GM18526 (cell line): ENCODE measurements around the gene ROCK2.

Experiments used
- POLR2A ChIP-seq: IDR thresholded peaks from 3 replicates; pipeline ENCODE4 v1.6.1; 2011; ENCODE audit not compliant: insufficient read length; ENCODE audit errors: extremely low read depth

ROCK2 gene

DNA sequence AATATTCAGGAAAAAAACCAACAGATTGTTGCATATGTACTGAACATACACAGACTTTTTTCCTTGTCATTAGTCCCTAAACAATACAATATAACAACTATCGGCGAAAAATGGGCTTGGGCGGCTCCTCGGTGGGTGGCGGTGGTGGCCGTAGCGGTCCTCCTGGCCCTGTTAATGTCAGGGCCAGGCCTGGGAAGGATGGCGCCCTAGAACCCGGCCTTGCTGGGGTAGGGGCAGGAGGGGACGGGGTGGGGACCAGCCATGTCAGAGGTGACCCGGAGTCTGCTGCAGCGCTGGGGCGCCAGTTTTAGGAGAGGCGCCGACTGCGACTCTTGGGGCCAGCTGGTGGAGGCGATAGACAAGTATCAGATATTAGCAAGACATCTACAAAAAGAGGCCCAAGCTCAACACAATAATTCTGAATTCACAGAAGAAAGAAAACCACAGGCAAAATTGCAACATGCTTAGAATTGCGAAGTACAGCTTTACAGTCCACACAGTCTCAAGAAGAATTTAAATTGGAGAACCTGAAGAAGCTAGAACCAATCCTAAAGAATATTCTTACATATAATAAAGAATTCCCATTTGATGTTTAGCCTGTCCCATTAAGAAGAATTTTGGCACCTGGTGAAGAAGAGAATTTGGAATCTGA is 36.5 kb downstream of the ROCK2 start:
- TF ChIP-seq POLR2A, result no peak

DNA sequence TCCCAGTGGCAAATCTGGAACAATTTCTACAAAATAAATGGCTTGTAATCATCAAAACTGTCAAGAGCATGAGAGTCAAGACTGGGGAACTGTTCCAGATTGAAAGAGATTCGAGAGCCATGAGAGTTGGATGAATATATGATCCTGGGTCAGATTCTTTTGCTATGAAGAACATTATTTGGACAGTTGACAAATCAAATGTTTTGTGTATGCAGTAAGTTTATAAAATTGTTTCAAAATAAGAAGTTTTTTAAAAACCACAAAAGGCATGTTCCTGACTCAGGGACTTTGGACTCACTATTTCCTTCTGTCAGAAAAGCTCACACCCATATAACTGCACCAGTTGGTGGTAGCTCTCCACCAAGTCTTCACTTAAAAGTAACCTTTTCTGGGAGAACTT is 38.5 kb downstream of the ROCK2 start:
- TF ChIP-seq POLR2A, result no peak

DNA sequence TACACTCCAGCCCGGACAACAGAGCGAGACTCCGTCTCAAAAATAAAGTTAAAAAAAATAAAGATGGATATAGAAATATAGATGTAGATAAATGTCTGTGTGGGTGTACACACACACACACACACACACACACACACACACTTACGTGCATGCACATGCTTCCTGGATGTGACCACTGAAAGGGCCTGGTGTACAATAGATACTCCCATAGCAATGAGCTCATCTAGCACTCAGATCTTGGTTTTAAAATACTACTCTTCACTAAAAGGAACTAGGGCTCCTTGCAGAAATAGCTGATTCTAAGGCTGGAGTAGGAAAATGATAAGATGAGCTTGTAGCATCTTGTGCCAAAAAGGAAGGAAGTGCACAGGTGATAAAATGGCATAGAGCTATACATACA is 39.1 kb downstream of the ROCK2 start:
- TF ChIP-seq POLR2A, result no peak

DNA sequence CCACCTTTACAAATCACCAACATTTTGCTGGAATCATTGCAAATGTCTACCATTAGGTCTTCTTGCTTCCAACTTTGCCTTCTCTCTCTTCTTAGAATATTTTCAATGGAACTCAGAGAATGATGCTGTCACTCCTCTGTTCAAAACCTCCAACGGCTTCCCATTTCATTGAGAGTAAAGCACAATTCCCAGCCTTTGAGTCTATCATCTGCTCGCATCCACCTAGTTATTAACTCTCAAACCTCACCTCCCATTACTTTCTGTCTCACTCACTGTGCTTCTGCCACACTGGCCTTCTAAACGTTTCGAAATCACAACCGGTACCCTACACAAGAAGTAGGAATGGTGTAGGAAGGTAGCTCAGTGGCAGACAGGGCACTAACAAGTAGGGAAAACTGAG is 40.0 kb downstream of the ROCK2 start:
- no peak for TF ChIP-seq POLR2A

DNA sequence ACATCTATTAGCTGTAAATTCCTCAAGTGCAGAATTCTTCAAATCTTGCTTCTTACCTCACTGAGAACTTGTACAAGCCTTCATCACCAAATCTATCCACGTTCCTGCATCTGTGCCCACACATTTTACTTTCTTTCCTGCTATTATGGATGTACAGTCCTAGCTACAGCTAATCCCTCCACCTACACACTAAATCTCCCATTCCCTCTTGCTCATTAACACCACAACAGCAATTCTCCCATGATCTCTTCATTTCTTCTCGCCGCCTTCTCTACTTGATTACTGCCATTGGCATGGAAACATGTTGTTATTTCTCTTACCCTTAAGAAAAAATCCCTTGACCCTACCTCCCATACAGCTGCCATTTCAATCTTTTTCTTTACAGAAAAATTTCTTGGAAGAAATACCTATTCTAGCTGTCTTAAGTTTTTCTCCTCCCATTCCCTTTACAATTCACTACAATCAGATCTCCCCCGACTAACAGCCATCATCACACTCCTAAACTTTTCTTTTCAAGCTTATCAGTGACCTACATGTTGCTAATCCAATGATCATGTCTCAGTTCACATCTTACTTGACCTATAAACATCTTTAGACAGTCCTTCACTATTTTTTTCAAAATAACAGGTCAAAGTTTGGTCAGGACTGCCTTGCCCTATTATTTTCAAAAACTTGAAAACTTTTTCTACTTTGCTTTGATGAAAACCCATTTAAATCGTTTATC is 41.0 kb downstream of the ROCK2 start:
- TF ChIP-seq POLR2A, result no peak

DNA sequence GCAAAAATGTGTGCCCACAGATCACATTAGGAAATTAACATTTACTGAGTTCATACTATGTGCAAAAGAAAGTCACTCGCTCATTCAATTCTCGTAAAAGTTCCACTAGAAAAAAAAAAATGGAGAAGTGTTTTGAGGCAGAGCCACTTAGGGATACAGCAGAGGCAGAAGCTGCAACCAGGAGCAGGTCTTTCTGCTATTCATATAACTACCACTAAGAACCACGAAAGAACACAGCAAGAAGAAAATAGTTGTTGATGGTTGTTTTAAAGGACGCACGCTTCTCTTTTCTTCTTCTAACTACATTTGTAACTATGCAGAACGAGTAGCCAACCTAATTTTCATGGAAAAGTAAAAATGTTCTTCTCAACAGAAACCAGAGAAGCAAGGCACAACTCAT is 45.0 kb downstream of the ROCK2 start:
- no peak for TF ChIP-seq POLR2A

DNA sequence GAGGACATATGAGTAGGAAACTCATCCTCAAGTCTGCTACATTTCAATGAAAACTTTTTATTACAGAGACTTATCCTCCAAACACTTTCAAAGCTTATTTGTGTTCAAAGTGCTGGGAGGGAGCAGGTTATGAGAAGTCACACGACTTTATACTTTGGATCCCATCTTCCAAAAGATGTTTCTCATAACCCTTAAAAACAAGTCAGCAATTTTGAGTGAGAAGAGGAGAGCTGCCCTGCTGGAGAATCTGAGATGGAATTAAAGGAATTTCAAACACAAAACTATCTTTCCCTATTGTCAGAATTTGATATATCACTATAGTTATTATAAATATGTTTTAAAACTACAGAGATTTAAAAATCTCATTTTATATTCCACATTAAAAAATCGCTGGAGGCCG is 45.8 kb downstream of the ROCK2 start:
- no peak for TF ChIP-seq POLR2A

DNA sequence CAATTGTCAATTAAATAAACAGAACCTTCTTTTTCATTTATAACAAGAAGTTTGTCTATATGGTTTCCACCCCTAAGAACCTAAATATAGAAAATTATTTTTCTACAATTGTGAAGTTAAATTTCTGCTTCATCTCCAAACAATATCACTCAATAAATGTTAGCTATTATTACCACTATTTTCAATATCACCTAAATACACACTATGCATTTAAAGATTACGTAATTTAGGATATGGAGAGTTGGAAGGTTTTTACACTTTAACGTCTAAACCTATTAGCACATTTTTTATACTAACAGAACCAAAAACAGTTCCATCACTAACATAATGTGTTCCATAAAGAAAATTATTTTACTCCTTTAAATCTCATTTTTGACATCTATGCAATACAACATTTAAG is 48.0 kb downstream of the ROCK2 start:
- TF ChIP-seq POLR2A, result no peak

DNA sequence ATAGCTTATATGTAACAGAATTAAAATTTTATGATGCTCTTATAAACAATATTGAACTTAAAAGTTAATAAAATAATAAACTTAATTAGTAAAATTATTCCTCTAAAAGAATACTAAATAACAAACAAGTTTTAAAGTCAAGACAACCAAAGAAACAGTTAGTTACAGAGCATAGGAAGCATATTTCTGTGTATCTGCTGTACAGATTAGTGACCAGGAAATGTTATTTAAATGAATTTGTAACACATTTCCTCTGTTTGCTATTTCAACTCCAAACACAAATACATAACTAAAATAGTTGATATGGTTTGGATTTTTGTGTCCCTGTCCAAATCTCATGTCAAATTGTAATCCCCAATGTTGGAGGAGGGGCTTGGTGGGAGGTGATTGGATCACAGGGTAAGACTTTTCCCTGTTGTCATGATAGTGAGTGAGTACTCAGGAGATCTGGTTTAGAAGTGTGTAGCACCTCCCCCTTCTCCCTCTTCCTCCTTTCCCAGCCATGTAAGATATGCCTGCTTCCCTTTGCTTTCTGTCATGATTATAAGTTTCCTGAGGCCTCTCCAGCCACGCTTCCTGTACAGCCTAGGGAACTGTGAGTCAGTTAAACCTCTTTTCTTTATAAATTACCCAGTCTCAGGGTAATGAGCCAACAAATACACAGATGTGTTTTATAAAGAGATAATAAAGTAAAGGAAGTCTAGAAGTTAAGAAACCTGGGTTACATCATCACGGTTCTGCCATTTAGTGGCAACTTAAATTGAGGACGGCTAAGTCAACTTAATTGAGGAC is 51.8 kb downstream of the ROCK2 start:
- TF ChIP-seq POLR2A, result no peak

DNA sequence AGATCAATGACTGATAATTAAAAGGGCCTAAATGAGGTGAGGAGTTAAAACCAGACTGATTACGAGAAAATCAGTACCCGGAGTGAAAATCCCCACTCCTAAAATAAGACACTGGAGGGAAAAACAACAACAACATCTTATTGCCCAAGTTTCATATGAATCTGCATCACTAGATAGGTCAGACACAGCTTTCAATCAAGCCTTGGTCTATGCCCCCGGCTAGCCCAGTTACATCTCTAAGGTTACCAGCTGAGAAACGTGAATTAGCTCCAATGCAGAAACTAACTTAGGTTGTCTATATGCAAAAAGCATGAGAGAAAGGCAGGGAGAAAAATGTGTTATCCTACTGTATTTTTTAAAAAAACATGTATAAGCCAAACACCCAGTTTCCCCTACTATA is 53.7 kb downstream of the ROCK2 start:
- no peak for TF ChIP-seq POLR2A

DNA sequence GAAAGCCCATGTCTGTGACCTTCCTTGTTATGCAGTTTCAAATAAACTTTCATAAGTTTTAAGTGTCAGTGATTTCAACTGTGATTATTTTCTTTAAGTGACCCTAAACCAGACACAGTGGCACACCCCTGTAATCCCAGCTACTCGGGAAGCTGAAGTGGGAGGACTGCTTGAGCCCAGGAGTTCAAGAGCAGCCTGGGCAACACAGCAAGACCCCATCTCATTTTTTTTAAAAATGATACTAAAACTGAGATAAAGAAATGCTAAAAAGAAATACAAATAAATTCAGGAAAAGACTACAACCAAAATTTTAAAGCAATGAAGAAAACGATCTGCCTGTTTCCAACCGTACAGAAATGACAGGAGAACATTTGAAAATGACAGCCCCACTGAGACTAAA is 54.2 kb downstream of the ROCK2 start:
- no peak for TF ChIP-seq POLR2A

DNA sequence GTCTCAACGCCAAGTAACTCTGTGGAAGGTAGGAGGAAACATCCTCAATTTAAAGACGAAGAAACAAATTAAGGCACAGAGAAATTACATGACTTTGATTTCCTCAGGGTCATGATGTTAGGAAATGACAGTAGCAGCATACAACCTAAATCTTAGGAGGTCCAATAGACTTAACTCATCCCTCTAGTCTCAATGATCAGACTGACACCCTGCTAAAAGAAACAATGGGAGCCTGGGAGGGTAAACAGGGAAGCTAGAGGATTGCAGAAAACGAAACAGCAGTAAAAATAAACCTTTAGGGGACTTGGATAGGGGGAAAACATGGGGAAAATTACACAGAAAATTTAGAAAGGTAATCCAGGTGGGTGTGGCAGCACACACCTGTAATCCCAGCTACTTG is 56.0 kb downstream of the ROCK2 start:
- TF ChIP-seq POLR2A, result no peak

DNA sequence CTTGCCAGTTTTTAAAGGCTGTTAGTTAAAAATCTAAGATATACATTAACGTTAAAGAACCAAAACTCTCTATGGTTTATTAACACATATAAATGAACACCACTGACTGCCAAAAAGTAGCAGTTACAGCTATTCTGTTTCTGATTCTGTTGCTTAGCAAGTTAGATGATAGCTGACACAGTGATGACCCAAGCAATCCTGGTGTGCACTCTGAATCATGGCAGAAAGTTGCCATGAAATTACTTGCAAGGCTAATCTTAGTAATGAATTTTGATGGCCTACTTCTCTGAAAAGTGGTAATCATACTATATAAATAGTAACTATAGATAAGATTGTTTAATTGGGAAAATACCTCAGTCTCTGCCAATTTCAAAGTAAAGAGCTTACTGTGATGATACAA is 57.7 kb downstream of the ROCK2 start:
- TF ChIP-seq POLR2A, result no peak

DNA sequence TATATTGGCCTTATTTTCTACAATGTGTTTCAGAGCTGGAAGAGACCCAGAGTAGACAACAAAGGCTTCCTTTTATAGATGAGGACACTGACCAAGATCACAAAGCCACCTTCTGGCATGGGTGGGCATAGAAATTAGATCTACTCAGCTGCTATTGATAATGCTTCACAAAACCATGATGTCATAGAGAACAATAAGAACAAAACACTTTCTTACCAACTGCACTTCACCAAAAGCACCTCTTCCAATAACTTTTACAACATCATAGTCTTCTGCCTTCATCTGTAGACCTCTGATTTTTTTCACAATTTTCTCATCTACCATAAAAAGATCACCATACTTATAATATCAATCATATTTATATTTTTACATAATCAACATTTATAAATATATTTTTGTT is 58.1 kb downstream of the ROCK2 start:
- no peak for TF ChIP-seq POLR2A

DNA sequence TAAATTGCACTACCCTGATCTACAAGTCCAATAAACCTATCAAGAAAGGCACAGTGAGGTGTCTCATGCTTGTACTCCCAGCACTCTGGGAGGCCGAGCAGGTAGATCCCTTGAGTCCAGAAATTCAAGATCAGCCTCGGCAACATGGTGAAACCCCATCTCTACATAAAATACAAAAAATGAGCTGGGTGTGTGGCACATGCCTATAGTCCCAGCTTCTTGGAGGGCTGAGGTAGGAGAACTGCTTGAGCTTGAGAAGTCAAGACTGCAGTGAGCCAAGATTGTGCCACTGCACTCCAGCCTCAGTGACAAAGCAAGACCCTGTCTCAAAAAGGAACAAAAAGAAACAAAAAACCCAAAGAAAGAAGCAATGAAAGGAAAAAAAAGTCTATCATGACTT is 58.9 kb downstream of the ROCK2 start:
- no peak for TF ChIP-seq POLR2A

DNA sequence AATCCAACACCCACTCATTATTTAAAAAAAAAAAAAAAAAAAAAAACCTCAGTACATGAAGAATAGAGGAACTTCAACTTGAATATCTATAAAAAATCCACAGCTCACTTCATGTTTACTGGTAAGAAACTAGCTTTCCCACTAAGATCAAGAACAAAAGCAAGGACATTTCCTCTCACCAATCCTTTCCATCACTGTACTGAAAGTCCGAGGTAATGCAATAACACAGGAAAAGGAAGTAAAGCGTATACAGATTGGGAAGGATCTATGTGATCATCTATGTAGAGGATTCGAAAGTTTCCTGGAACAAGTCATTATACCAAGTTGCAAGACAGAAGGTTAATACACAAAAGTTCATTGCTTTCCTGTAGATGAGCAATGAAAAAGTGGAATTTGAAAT is 63.2 kb downstream of the ROCK2 start:
- no peak for TF ChIP-seq POLR2A

DNA sequence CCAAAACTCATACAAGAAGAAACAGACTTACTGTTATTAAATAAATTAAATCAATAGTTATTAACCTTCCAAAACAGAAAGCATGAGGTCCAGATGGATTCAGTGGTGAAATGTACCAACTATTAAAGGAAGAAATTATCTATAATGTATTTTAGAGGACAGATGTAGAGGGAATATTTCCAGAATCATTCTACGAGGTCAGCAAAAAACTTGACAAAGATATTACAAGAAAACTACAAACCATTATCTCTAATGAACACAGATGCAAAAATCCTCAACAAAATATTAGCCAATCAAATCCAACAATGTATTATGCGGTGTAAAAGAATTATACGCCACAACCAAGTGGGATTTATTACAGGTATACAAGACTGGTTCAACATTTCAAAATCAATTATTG is 63.7 kb downstream of the ROCK2 start:
- TF ChIP-seq POLR2A, result no peak

DNA sequence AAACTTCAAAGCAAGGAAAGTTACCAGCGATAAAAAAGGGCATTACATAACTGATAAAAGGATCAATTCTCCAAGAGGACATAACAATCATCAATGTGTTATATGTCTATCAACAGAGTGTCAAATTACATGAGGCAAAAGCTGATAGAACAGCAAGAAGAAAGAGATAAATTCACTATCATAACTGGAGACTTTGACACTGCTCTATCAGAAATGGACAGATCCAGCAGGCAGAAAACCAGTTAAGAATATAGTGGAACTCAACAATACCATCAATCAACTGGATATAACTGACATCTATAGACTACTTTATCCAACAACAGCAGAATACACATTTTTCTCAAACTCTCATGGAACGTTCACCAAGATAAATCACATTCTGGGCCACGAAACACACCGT is 65.0 kb downstream of the ROCK2 start:
- TF ChIP-seq POLR2A, result no peak
